ENCODE measurements around the gene SEPTIN11. TPM values are rescaled to one million over a fixed set of nuclear protein-coding genes. Genes with fewer than 3 reads are reported as not detected.

Gene SEPTIN11
- total RNA-seq, 1 experiment from 2014 or later: 76.4 TPM

Other genes starting within 250 kb of the SEPTIN11 start
- 0.04 TPM in 1 of 2 replicates, not detected in the other for gene SOWAHB, start 51.6 kb upstream of the SEPTIN11 start, total RNA-seq (2014; rRNA removed; shearing (Covaris generic))
- gene CCNI, start 126.2 kb downstream of the SEPTIN11 start, total RNA-seq (2014; rRNA removed; shearing (Covaris generic)): 108 and 133 TPM in 2 replicates
- gene CCNG2, start 207.5 kb downstream of the SEPTIN11 start, total RNA-seq (2014; rRNA removed; shearing (Covaris generic)): 21.3 and 23.0 TPM in 2 replicates

All from H4 (cell line).